ENCODE data around the gene COPE.
"Not testable (repeated sequence)": the region's sequence is repeated elsewhere in the genome, so short reads cannot be mapped to it uniquely, and the experiment has no call there.

COPE gene

DNA sequence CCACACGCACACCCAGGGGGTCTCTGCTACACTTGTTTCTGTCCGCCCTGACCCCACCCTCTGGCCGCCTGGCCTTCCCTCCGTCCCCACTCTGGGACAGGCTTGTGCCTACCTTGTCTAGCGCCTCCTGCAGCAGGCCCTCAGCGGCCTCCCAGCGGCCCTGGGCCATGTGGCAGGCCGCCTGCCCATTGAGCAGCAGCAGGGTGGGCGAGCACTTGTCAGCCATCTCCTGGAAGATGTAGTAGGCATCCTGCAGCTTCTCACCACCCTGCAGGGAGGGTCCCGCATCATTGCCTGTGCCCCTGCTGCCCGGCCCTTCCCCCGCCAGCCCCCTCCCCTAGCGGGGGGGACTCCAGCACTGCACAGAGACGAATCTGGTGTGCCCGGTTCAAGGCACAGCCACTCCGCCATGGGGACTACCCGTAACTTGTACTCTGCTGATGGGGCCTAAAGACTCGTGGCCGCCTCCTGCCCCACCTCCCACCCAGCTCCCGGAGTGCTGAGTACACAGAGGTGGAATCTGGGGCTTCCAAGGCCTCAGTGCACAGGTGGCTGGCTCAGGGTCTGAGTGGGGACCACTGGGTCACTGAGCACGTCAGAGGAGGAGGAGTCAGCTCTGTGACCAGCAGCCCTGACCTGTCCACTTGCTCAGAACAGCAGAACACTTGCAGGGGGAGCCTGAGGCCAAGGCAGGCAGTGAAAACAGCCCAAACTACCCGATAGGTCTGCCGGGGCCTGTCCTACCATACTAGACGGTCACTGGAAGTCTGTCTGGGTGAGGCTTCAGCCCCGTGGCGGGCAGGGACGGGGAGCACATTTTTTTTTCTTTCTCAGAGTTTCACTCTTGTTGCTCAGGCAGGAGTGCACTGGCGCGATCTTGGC is 15.8 kb downstream of the COPE start:
- no peak overlapping the region for H3K4me3 ChIP-seq (ENCODE audit: low read length)
- H3K9me3 ChIP-seq (ENCODE audit: control insufficient read depth, low read length): no peaks in the 10 kb centered on the region
- H3K36me3 ChIP-seq (ENCODE audit: control insufficient read depth, insufficient read depth, low read length): peaks cover 13% of the 10 kb centered on the region
- no peaks in the 10 kb centered on the region for H3K27me3 ChIP-seq (ENCODE audit: control insufficient read depth, insufficient read depth, low read length)
- H3K4me1 ChIP-seq (ENCODE audit: control insufficient read depth, insufficient read depth, low read length): peaks cover 9% of the 10 kb centered on the region
- no peak overlapping the region for H3K9ac ChIP-seq (ENCODE audit: low read length)

- H3K9me3 ChIP-seq (ENCODE audit: control insufficient read depth, low read length); H3K9ac ChIP-seq (ENCODE audit: low read length); H3K27me3 ChIP-seq (ENCODE audit: control insufficient read depth, insufficient read depth, low read length); H3K4me3 ChIP-seq (ENCODE audit: low read length): not testable (repeated sequence)
- H3K36me3 ChIP-seq (ENCODE audit: control insufficient read depth, insufficient read depth, low read length): peaks cover 13% of the 10 kb centered on the region
- peaks cover 12% of the 10 kb centered on the region for H3K4me1 ChIP-seq (ENCODE audit: control insufficient read depth, insufficient read depth, low read length)
Observed at GRCh38 chr19:18902519-18902918, 16.7 kb downstream of the COPE start.

- Histone ChIP-seq H3K4me3 (ENCODE audit: low read length) (no peak overlapping the region), H3K36me3 (ENCODE audit: control insufficient read depth, insufficient read depth, low read length) (peaks cover 13% of the 10 kb centered on the region), H3K27me3 (ENCODE audit: control insufficient read depth, insufficient read depth, low read length) (peaks cover 11% of the 10 kb centered on the region), H3K9ac (ENCODE audit: low read length) (no peak overlapping the region), H3K9me3 (ENCODE audit: control insufficient read depth, low read length) (no peaks in the 10 kb centered on the region), H3K4me1 (ENCODE audit: control insufficient read depth, insufficient read depth, low read length) (peaks cover 12% of the 10 kb centered on the region)
Observed at GRCh38 chr19:18901491-18901890, 17.7 kb downstream of the COPE start.

DNA sequence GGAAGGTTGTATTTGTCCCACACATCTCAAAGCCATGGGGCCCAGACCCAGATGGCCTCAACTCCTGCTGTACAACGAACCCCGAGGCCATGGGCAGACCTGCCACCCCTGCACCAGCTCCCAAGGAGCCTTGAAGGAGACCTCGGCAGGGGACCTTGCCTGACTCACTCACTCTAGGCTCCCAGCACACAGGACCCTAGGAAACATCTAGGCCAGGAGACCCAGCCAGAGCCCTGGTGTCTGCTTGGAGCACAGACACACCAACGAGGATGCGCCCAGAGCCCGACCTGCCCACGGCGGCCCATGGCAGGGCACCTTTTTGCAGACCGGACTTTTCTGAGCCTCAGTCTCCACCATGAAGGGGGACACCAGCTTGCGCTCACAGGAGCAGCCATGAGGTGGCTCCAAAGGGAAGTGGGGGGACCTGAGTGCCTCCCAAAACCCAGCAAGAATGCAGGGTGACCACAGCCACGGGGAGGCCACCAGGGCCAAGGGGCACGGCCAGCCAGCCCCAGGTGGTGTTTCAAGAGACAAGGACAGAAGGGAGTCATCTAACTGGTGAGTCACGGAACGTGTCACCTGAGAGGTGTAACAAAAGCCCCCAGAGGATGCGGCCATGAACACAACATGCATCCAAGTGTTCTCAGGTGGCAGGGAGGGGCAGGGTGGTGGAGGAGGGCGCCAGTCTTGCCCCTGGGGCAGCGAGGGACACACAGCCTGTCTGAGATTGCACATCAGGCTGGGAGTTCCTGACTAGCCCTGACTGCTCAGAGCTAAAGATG is 18.3 kb downstream of the COPE start:
- H3K9me3 ChIP-seq (ENCODE audit: control insufficient read depth, low read length): no peaks in the 10 kb centered on the region
- H3K4me3 ChIP-seq (ENCODE audit: low read length): no peak overlapping the region
- peaks cover 13% of the 10 kb centered on the region for H3K36me3 ChIP-seq (ENCODE audit: control insufficient read depth, insufficient read depth, low read length)
- no peak overlapping the region for H3K9ac ChIP-seq (ENCODE audit: low read length)
- H3K4me1 ChIP-seq (ENCODE audit: control insufficient read depth, insufficient read depth, low read length): peaks cover 12% of the 10 kb centered on the region
- H3K27me3 ChIP-seq (ENCODE audit: control insufficient read depth, insufficient read depth, low read length): peaks cover 14% of the 10 kb centered on the region

- Histone ChIP-seq H3K36me3 (ENCODE audit: control insufficient read depth, insufficient read depth, low read length) (peaks cover 6% of the 10 kb centered on the region), H3K9ac (ENCODE audit: low read length) (no peak overlapping the region), H3K9me3 (ENCODE audit: control insufficient read depth, low read length) (no peaks in the 10 kb centered on the region), H3K4me1 (ENCODE audit: control insufficient read depth, insufficient read depth, low read length) (peaks cover 14% of the 10 kb centered on the region), H3K4me3 (ENCODE audit: low read length) (no peak overlapping the region), H3K27me3 (ENCODE audit: control insufficient read depth, insufficient read depth, low read length) (peaks cover 21% of the 10 kb centered on the region)
Observed at GRCh38 chr19:18899624-18900560, 19.3 kb downstream of the COPE start.

DNA sequence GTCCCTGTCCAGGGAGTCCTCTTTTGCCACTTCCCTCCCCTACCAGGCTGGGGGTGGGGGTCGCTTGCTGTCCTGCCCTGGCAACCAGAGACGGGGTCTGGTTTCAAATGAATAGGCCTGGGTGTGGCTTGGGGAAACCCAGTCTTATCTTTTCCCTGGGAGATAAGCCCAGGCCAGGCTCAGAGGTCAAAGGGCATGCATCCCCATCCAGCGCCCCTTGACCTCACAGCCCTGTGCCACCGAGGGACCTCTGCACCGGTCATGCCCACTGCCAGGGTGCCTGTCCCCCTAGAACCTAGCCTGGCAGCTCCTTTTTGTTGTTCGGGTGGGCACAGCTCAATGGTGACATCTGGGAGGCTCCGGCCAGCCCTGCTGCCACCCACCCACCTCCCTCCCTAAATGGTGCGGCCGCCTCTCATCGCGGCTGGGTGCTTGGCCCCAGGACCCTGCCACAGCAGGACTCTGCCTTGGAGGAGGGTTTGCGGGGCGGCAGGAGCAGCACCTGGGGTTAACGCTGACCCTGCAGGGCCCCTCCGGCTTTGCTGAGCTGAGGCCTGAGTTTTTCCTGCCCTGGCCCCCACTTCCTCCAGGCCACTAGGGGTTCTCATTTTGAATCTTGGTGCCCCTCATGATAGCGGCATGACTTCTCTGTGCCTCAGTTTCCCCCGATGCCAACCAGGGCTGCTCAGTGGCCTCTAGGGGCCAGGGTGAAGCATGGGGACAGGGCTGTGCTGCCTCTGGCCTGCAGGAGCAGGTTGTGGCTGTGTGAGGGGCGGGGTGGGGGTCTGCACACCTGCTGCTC is 20.4 kb downstream of the COPE start:
- Histone ChIP-seq H3K27me3 (ENCODE audit: control insufficient read depth, insufficient read depth, low read length) (peaks cover 32% of the 10 kb centered on the region), H3K4me3 (ENCODE audit: low read length) (no peak overlapping the region), H3K9ac (ENCODE audit: low read length) (no peak overlapping the region), H3K4me1 (ENCODE audit: control insufficient read depth, insufficient read depth, low read length) (peaks cover 16% of the 10 kb centered on the region), H3K9me3 (ENCODE audit: control insufficient read depth, low read length) (no peaks in the 10 kb centered on the region), H3K36me3 (ENCODE audit: control insufficient read depth, insufficient read depth, low read length) (no peaks in the 10 kb centered on the region)

DNA sequence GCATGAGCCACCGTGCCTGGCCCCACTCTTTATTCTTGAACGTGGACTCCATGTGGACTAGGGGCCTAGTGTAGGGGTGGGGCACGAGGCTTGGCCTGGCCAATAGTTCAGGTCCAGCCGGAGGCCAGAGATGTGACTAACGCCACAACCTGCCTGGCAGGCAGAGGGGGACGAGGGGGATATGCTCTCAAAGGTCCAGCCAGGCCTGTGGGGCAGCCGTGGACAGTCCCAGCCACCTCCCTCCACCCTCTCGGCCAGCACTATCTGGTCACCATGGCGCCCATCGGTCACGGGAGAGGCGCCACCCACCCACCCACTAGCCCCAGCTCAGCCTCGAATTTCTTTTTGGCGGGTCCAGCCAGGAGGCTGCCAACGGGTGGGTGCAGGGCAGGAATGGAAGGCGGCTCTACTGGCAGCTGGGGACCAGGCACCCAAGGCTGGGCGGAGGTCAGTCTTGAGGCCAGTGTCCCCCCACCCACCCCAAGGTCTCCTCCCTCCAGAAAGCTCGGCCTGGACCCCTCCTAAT is 21.0 kb downstream of the COPE start:
- Histone ChIP-seq H3K9ac (ENCODE audit: low read length) (no peak overlapping the region), H3K36me3 (ENCODE audit: control insufficient read depth, insufficient read depth, low read length) (no peaks in the 10 kb centered on the region), H3K4me1 (ENCODE audit: control insufficient read depth, insufficient read depth, low read length) (peaks cover 16% of the 10 kb centered on the region), H3K9me3 (ENCODE audit: control insufficient read depth, low read length) (no peaks in the 10 kb centered on the region), H3K4me3 (ENCODE audit: low read length) (no peak overlapping the region), H3K27me3 (ENCODE audit: control insufficient read depth, insufficient read depth, low read length) (peaks cover 38% of the 10 kb centered on the region)

DNA sequence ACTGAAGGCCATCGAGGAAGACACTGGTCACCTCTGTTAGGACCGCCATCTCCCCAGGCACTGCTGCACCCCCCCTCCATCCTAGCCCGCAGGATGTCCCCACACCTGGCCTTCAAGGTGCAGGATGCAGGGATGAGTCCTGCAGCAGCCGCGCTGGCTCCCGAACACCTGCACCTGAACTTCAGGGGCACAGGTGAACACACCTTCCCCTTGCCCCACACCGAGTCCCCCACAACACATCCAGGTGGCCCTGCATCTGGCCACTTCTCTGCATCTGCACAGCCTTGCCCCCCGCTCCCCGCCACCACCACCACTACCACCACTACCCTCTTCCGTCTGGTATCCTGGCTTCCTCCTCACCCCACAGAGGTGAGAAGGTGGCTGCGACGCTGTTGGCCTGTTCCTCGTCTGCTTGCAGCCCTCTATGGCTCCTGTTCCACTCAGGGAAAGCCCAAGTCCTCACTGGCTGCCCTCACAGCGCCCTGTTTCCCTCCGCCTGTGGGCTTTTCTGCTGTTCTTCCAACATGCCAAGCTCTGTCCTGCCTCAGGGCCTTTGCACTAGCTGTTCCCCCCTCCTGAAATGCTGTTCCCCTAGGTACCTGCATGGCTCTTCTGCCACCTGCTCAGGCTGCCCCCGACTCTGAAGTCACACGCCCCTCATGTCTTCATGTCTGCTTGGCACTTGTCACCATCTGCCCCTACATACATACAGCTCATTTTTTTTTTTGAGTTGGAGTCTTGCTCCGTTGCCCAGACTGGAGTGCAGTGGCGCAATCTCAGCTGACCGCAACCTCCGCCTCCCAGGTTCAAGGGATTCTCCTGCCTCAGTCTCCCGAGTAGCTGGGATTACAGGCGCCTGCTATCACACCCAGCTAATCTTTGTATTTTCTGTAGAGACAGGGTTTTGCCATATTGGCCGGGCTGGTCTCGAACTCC is 21.8 kb downstream of the COPE start:
- Histone ChIP-seq H3K36me3 (ENCODE audit: control insufficient read depth, insufficient read depth, low read length) (no peaks in the 10 kb centered on the region), H3K9ac (ENCODE audit: low read length) (no peak overlapping the region), H3K27me3 (ENCODE audit: control insufficient read depth, insufficient read depth, low read length) (peaks cover 39% of the 10 kb centered on the region), H3K4me1 (ENCODE audit: control insufficient read depth, insufficient read depth, low read length) (peaks cover 16% of the 10 kb centered on the region), H3K9me3 (ENCODE audit: control insufficient read depth, low read length) (no peaks in the 10 kb centered on the region), H3K4me3 (ENCODE audit: low read length) (no peak overlapping the region)

DNA sequence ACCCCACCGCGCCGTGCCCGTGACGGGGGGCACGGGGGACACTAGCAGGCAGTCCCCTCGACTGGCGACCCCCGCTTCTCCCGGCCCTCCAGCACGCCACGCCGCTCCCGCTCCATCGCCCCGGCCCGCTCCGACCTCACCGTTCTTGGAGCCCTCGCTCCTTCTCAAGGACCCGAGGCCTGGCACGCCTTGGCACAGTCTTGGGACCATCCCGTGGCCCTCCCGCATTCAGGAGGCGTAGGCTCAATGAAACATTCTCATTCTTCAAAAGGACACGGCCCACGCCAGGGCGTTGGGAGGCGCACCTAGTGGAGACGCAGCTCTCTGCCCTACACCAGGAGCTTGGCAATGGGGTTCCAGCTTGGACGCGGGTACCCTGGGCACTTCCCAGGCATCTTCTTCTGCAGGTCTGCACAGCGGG is 22.8 kb downstream of the COPE start:
- H3K4me1 ChIP-seq (ENCODE audit: control insufficient read depth, insufficient read depth, low read length): peaks cover 16% of the 10 kb centered on the region
- H3K4me3 ChIP-seq (ENCODE audit: low read length): no peak overlapping the region
- no peaks in the 10 kb centered on the region for H3K36me3 ChIP-seq (ENCODE audit: control insufficient read depth, insufficient read depth, low read length)
- peaks cover 39% of the 10 kb centered on the region for H3K27me3 ChIP-seq (ENCODE audit: control insufficient read depth, insufficient read depth, low read length)
- H3K9ac ChIP-seq (ENCODE audit: low read length): no peak overlapping the region
- no peaks in the 10 kb centered on the region for H3K9me3 ChIP-seq (ENCODE audit: control insufficient read depth, low read length)

GRCh38 chr19:18895824-18896341 is 23.3 kb downstream of the COPE start, which contains the start of gene CERS1:
TSS of gene CERS1 (minus strand) at chr19:18896158. CDS start at chr19:18896072, 86 bp downstream.
- Histone ChIP-seq H3K9me3 (ENCODE audit: control insufficient read depth, low read length) (no peaks in the 10 kb centered on the region), H3K27me3 (ENCODE audit: control insufficient read depth, insufficient read depth, low read length) (peaks cover 39% of the 10 kb centered on the region), H3K9ac (ENCODE audit: low read length) (no peak within 1 kb of the TSS), H3K4me3 (ENCODE audit: low read length) (no peak within 1 kb of the TSS), H3K4me1 (ENCODE audit: control insufficient read depth, insufficient read depth, low read length) (peaks cover 16% of the 10 kb centered on the region), H3K36me3 (ENCODE audit: control insufficient read depth, insufficient read depth, low read length) (no peaks in the 10 kb centered on the region)
